ENCODE data around the gene GPAT3. TPM values are rescaled to one million over a fixed set of nuclear protein-coding genes. Genes with fewer than 3 reads are reported as not detected.
A peak's percentile ranks its signal among the peaks of the same experiment; 100 is the strongest.

The GPAT3 gene
- total RNA-seq, 1 experiment from 2014 or later, result 15.1 TPM

DNA sequence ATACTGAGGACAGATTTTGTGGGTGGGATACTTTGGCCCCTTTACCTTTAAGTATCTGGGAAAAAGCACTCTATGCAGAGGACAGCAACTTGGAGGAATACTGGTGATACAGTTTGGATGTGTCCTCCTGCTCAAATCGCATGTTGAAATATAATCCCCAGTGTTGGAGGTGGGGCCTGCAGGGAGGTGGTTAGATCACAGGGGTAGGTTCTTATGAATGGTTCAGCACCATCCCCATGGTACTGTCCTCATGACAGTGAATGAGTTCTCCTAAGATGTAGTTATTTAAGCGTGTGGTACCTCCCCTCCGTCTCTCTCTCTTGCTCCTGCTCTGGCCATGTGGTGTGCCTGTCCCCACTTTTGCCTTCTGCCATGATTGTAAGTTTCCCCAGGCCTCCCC, 24.6 kb downstream of the GPAT3 start:
- no peaks in the 10 kb centered on the region for H3K27me3 ChIP-seq (ENCODE audit: control insufficient read depth, insufficient read depth, low read length)
- DNase-seq (ENCODE audit: low read depth, low spot score) (no peak), ATAC-seq (no peak)
- ChIA-PET CTCF (no interaction called here), POLR2A (no interaction called here)
- no peak overlapping the region for H3K27ac ChIP-seq (ENCODE audit: low read length)
- TF ChIP-seq REST (IDR thresholded peaks at IDR 0.05; ENCODE audit: insufficient read depth in 1 of 2, low read depth in 2 of 2, low read length in 1 of 2), result no peak
- no peak overlapping the region for H3K4me3 ChIP-seq (ENCODE audit: low read depth in 2 of 2, low read length in 2 of 2)
- no peaks in the 10 kb centered on the region for H3K36me3 ChIP-seq (ENCODE audit: control insufficient read depth, insufficient read depth, low read length)
- H3K9me3 ChIP-seq (ENCODE audit: control insufficient read depth, insufficient read depth, low read depth, low read length), result no peaks in the 10 kb centered on the region
- intact Hi-C loops (cut with micrococcal nuclease; ENCODE audit: unreplicated experiment), result no loop called here
- in situ Hi-C loops (cut with HindIII; ENCODE audit: low pct_unique_long_range_greater_than_20kb, low sequenced_read_pairs), result no loop called here
- H3K4me1 ChIP-seq (ENCODE audit: control insufficient read depth, insufficient read depth, low read length), result no peaks in the 10 kb centered on the region
- BruUV-seq (replicated peaks), result no TSS peak

DNA sequence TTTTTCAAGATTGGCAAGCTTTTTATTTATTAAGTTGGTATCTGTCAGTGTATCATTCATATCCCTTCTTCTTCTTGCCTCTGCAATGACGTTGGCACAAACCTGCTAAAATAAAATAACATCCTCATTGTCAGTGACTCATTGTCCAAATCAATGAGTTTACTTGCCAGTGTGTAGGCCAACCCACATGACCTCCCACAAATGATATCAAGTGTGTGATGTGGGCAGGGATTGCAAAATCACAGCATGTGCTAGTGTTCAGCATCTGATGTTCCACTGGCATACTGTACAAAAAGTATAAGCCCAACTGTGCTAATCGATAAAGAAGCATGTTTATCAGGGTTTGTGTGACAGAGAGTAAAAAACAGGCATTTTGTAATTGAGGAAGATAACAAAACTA, 25.5 kb downstream of the GPAT3 start:
- Histone ChIP-seq H3K4me1 (ENCODE audit: control insufficient read depth, insufficient read depth, low read length) (no peaks in the 10 kb centered on the region), H3K9me3 (ENCODE audit: control insufficient read depth, insufficient read depth, low read depth, low read length) (no peaks in the 10 kb centered on the region), H3K36me3 (ENCODE audit: control insufficient read depth, insufficient read depth, low read length) (no peaks in the 10 kb centered on the region), H3K27me3 (ENCODE audit: control insufficient read depth, insufficient read depth, low read length) (no peaks in the 10 kb centered on the region), H3K4me3 (ENCODE audit: low read depth in 2 of 2, low read length in 2 of 2) (no peak overlapping the region), H3K27ac (ENCODE audit: low read length) (no peak overlapping the region)
- ChIA-PET POLR2A (no interaction called here), CTCF (no interaction called here)
- no TSS peak for BruUV-seq (replicated peaks)
- 0 out of 2 replicates have a peak, but pooled peaks have one; percentile 56 for ATAC-seq
- intact Hi-C loops (cut with micrococcal nuclease; ENCODE audit: unreplicated experiment) (no loop called here), in situ Hi-C loops (cut with HindIII; ENCODE audit: low pct_unique_long_range_greater_than_20kb, low sequenced_read_pairs) (no loop called here)
- DNase-seq (ENCODE audit: low read depth, low spot score), result peak; percentile 50
- TF ChIP-seq CTCF (IDR thresholded peaks at IDR 0.05) (no peak), SIN3A (IDR thresholded peaks at IDR 0.05; ENCODE audit: borderline replicate concordance, insufficient read depth, low read depth, low read length) (no peak), REST (IDR thresholded peaks at IDR 0.05; ENCODE audit: insufficient read depth in 1 of 2, low read depth in 2 of 2, low read length in 1 of 2) (no peak), POLR2AphosphoS5 (IDR thresholded peaks at IDR 0.05; ENCODE audit: low read depth, low read length) (no peak), TCF7L2 (IDR thresholded peaks at IDR 0.05; ENCODE audit: low read depth, low read length) (no peak)

Data from Panc1 (cell line).